Brain microvascular endothelial cell (primary cell): ENCODE results near the gene DMAC2L.
"Not testable (repeated sequence)": the region's sequence is repeated elsewhere in the genome, so short reads cannot be mapped to it uniquely, and the experiment has no call there.

Source experiments
- DNase-seq: peaks from one replicate; pipeline ENCODE4 v3.0.0-alpha.2; 2020
- H3K27ac ChIP-seq: fragments of 250-450 bp; sonication (Bioruptor Pico); 2 replicates; pipeline ENCODE4 v1.5.1; 2020; ENCODE audit warnings: mild to moderate bottlenecking, moderate library complexity
- H3K27me3 ChIP-seq: fragments of 250-450 bp; sonication (Bioruptor Pico); replicated peaks from 2 replicates; pipeline ENCODE4 v1.5.1; 2020; ENCODE audit warnings: mild to moderate bottlenecking
- H3K36me3 ChIP-seq: fragments of 250-450 bp; sonication (Bioruptor Pico); replicated peaks from 2 replicates; pipeline ENCODE4 v1.5.1; 2020; ENCODE audit warnings: mild to moderate bottlenecking
- H3K4me3 ChIP-seq: 2 replicates; pipeline ENCODE4 v1.5.1; 2011; ENCODE audit warnings: low read depth, mild to moderate bottlenecking, control low read depth, low read length, moderate library complexity
- CTCF ChIP-seq: IDR thresholded peaks from 2 replicates; pipeline ENCODE4 v1.5.1; 2011; ENCODE audit warnings: low read depth, mild to moderate bottlenecking, moderate library complexity, low read length, control low read depth, inconsistent platforms; ENCODE audit errors: missing control alignments
- in situ Hi-C: cut with HindIII; loops from 2 replicates; pipeline ENCODE4 v1.10.0; 2017; ENCODE audit warnings: low sequenced_read_pairs, low pct_ligation_motif_present

Gene DMAC2L

GRCh38 chr14:50362764-50363713 lies 50.9 kb downstream of the DMAC2L start:
- Histone ChIP-seq H3K27me3 (no peaks in the 10 kb centered on the region), H3K36me3 (no peaks in the 10 kb centered on the region), H3K4me3 (no peak overlapping the region), H3K27ac (no peak overlapping the region)
- DNase-seq = no peak
- TF ChIP-seq CTCF = no peak
- in situ Hi-C loops = no loop called here

DNA sequence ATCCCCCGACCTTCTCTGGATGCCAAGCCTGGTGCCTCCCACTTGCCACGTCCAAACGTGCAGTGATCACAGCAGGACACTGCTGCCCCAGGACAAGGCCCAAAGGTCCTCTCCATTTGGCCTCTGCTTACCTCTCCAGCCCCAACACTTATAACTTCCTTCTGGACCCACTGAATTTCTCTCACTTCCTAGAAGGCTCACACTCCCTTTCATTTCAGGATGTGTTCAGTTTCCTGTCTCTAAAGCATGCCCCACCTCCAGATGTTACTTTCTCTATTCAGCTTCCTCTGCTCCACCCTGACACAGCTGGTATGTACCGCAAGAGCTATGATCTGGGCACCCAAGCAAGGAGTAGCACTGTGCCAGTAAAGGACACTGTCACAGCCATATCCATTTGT lies 51.6 kb downstream of the DMAC2L start:
- Histone ChIP-seq H3K36me3 (no peaks in the 10 kb centered on the region), H3K27ac (no peak overlapping the region), H3K27me3 (no peaks in the 10 kb centered on the region), H3K4me3 (no peak overlapping the region)
- no peak for TF ChIP-seq CTCF
- DNase-seq = no peak
- in situ Hi-C loops = no loop called here

DNA sequence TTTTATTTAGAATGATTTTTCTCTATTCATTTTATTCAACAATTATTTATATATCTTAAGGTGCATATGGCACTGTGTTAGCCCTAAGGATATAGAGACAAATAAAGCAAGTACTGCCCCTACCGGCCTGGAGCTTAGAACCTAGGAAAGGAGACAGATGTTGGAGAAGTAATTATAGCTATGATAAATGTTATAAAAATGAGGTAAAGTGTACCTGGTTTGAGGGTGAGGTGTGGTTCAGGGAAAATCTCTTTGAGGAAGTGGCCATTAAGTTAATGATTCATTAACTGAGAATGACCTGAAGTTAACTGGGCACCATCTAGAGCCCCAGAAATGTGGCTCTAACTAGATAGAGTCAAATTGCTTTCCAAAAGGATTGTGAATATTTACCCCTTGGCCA lies 52.7 kb downstream of the DMAC2L start:
- in situ Hi-C loops = no loop called here
- H3K4me3 ChIP-seq = no peak overlapping the region
- H3K36me3 ChIP-seq = no peaks in the 10 kb centered on the region
- no peak for TF ChIP-seq CTCF
- no peak overlapping the region for H3K27ac ChIP-seq
- DNase-seq = no peak
- H3K27me3 ChIP-seq = no peaks in the 10 kb centered on the region

DNA sequence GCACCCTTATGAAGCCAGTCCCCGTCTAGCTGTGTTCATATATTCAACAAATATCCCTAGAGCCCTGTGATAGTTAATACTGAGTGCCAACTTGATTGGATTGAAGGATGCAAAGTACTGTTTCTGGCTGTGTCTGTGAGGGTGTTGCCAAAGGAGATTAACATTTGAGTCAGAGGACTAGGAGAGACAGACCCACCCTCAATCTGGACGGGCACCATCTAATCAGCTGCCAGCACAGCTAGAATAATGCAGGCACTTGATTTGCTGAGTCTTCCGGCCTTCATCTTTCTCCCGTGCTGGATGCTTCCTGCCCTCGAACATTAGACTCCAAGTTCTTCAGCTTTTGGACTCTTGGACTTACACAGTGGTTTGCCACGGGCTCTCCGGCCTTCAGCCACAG lies 53.4 kb downstream of the DMAC2L start:
- H3K4me3 ChIP-seq, H3K27ac ChIP-seq, H3K27me3 ChIP-seq, H3K36me3 ChIP-seq, in situ Hi-C loops, DNase-seq: not testable (repeated sequence)

GRCh38 chr14:50366115-50366514 lies 54.0 kb downstream of the DMAC2L start:
- Histone ChIP-seq H3K27me3 (no peaks in the 10 kb centered on the region), H3K27ac (no peak overlapping the region), H3K4me3 (no peak overlapping the region), H3K36me3 (no peaks in the 10 kb centered on the region)
- no peak for DNase-seq
- in situ Hi-C loops = no loop called here
- TF ChIP-seq CTCF = no peak

- H3K27ac ChIP-seq = no peak overlapping the region
- in situ Hi-C loops = no loop called here
- no peak overlapping the region for H3K4me3 ChIP-seq
- no peak for DNase-seq
- H3K36me3 ChIP-seq = no peaks in the 10 kb centered on the region
- H3K27me3 ChIP-seq = no peaks in the 10 kb centered on the region
- no peak for TF ChIP-seq CTCF
These were observed 54.5 kb downstream of the DMAC2L start for GRCh38 chr14:50366589-50366988.
